Measurements from ENCODE around the gene CRYBG1.
"Not testable (repeated sequence)": the region's sequence is repeated elsewhere in the genome, so short reads cannot be mapped to it uniquely, and the experiment has no call there.

The CRYBG1 gene

GRCh38 chr6:106373502-106374239 is 13.2 kb downstream of the CRYBG1 start:
- DNase-seq: no peak

GRCh38 chr6:106377061-106377540 is 16.6 kb downstream of the CRYBG1 start:
- DNase-seq: no peak

GRCh38 chr6:106379951-106380350 is 19.4 kb downstream of the CRYBG1 start:
- no peak for DNase-seq

- no peak for DNase-seq
Measured at GRCh38 chr6:106380407-106380806, 19.9 kb downstream of the CRYBG1 start.

- DNase-seq: no peak
Measured at GRCh38 chr6:106381223-106381622, 20.7 kb downstream of the CRYBG1 start.

GRCh38 chr6:106381881-106382280 is 21.4 kb downstream of the CRYBG1 start:
- no peak for DNase-seq

GRCh38 chr6:106383573-106383972 is 23.1 kb downstream of the CRYBG1 start:
- no peak for DNase-seq

GRCh38 chr6:106385530-106385929 is 25.0 kb downstream of the CRYBG1 start:
- no peak for DNase-seq

- DNase-seq: no peak
Measured at GRCh38 chr6:106387875-106388274, 27.4 kb downstream of the CRYBG1 start.

- no peak for DNase-seq
Measured at GRCh38 chr6:106390088-106390487, 29.6 kb downstream of the CRYBG1 start.

- no peak for DNase-seq
Measured at GRCh38 chr6:106396426-106397220, 36.1 kb downstream of the CRYBG1 start.

GRCh38 chr6:106397431-106397830 is 36.9 kb downstream of the CRYBG1 start:
- no peak for DNase-seq

GRCh38 chr6:106398621-106399020 is 38.1 kb downstream of the CRYBG1 start:
- DNase-seq: no peak

- DNase-seq: not testable (repeated sequence)
Measured at GRCh38 chr6:106405044-106405443, 44.5 kb downstream of the CRYBG1 start.

GRCh38 chr6:106411056-106411455 is 50.5 kb downstream of the CRYBG1 start:
- DNase-seq: no peak

GRCh38 chr6:106411643-106412200 is 51.2 kb downstream of the CRYBG1 start:
- DNase-seq: no peak

- DNase-seq: no peak
Measured at GRCh38 chr6:106413016-106413415, 52.5 kb downstream of the CRYBG1 start.

GRCh38 chr6:106413722-106414121 is 53.2 kb downstream of the CRYBG1 start:
- no peak for DNase-seq

- no peak for DNase-seq
Measured at GRCh38 chr6:106415921-106416320, 55.4 kb downstream of the CRYBG1 start.

- no peak for DNase-seq
Measured at GRCh38 chr6:106417572-106418147, 57.1 kb downstream of the CRYBG1 start.

- DNase-seq: no peak
Measured at GRCh38 chr6:106419900-106420613, 59.5 kb downstream of the CRYBG1 start.

GRCh38 chr6:106421496-106421895 is 61.0 kb downstream of the CRYBG1 start:
- DNase-seq: no peak

- DNase-seq: no peak
Measured at GRCh38 chr6:106422534-106422933, 62.0 kb downstream of the CRYBG1 start.

Data from activated T-cell treated with anti-CD3 and anti-CD28 coated beads for 4 hours (primary cell).